HG03135 (cell line): ENCODE results near the gene TERB1.
"Not testable (repeated sequence)": the region's sequence is repeated elsewhere in the genome, so short reads cannot be mapped to it uniquely, and the experiment has no call there.

Source experiments
- ATAC-seq: cut with Tn5 transposase; IDR thresholded peaks from one replicate; pipeline ENCODE4 v1.9.1; 2021; ENCODE audit warnings: mild to moderate bottlenecking, moderate library complexity; ENCODE audit not compliant: unreplicated experiment

Gene TERB1

GRCh38 chr16:66824006-66824405 is 22.6 kb upstream of the TERB1 start:
- no peak for ATAC-seq

DNA sequence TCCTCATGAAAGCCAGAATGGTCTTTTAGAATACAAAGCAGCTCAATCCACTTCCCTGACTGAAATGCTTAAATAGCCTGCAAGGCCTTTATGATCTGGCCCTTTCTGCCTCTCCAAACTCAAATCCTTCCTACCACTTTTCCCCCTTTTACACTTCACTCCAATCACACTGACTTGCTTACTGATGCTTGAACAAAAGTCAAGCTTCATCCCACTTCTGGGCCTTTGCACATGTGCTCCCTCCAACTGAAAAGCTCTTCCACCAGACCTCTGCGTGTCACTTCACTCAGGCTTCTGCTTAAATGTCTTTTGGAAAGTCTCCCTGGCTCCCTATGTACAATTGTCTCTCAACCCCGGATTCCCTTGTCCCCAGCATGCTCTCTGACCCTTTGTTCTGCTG is 13.3 kb upstream of the TERB1 start:
- no peak for ATAC-seq

GRCh38 chr16:66811043-66811442 is 9.7 kb upstream of the TERB1 start:
- no peak for ATAC-seq

DNA sequence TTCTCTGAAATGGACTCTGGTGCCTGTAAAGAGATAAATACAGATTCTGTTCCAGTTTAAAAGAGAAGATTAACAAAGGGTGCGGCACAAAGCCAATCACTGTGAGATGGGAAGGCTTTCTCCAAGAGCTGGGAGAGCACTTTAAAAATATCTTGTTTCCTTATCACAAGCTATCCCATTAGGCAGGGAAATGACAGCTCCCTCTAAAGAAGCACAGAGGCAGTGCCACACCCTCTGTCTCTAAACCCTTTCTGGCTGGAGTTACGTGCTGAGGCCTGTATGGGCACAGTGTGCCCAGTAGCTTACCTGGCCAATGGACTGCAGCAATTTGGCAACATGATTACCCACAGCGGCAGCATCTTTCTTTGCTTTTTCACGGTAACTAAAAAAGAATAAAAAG is 9.0 kb upstream of the TERB1 start:
- no peak for ATAC-seq

DNA sequence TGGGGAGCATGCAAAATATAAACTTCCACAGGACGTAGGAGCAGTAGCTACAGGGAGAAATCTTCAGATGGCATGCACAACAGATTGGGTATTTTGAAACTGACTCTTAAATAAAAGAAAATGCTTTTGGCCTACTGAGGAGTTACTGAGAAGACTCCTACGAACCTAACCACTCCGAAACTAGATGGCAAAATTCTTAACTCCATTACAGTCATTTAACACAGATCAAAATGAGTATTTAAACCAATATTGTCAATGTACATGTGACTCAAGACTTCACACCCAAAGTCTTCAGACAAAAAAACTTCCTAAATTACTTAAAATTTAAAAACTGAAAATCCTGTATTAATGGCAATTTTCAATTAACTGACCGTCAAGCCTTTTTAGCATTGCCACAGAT is 8.4 kb upstream of the TERB1 start:
- ATAC-seq, result no peak

DNA sequence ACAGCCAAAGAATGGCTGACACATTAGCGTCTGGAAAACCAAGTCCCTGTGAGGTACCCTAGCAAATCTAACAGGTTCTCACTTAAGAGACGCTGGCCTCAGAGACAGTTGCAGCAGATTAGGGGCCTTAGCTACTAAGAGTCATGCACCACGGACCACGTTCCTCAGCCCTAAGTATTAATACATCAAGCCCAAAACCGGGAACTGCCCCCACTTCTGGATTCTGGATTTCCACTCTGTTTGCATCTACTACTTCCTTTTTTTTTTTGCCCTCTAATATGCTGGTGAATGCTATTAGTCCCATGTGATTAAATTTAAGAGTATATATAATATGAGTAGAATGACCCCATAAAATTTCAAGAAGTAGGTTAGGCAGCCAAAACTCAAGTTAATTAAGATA is 775 bp upstream of the TERB1 start:
- no peak for ATAC-seq

DNA sequence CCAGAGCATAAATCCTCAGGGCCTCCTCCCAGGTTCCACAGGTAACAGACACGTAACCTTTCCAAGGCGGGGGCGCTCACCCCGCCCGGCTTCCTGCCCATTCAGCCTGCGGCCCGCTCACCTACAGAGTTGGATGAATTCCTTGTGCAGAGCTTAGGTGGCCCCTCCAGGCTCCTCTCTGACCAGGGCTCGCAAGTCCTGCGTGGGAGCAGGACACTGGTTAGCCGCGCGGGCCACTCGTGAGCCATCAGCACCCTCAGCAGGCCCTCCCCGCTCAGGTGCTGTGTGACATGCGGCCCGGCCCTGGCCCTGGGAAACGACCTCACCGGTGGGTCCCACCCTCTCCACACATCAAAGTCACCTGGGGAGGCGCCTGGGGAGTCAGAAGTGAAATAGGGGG is 528 bp downstream of the TERB1 start:
- no peak for ATAC-seq

GRCh38 chr16:66798161-66798560 is 3.2 kb downstream of the TERB1 start:
- no peak for ATAC-seq

GRCh38 chr16:66793984-66794383 is 7.4 kb downstream of the TERB1 start:
- ATAC-seq, result not testable (repeated sequence)

GRCh38 chr16:66790130-66790733 is 11.2 kb downstream of the TERB1 start:
- no peak for ATAC-seq

DNA sequence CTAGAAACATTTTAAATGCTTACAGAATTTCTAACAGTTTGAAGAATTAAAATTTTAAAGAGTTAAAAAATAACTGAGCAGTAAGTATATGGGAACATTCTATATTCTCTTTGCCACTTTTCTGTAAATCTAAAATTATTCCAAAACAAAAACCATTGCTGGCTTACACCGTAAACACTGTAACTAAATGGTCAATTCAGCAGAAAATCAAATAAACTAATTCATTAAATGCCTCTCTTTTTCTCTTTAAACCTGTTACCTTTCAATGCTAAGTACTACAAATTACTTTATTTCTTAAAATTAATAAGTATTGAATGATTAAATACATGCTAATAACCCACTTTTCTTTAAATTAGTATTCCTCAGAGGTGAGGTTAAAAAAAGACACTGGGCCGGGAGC is 14.0 kb downstream of the TERB1 start:
- ATAC-seq, result no peak

DNA sequence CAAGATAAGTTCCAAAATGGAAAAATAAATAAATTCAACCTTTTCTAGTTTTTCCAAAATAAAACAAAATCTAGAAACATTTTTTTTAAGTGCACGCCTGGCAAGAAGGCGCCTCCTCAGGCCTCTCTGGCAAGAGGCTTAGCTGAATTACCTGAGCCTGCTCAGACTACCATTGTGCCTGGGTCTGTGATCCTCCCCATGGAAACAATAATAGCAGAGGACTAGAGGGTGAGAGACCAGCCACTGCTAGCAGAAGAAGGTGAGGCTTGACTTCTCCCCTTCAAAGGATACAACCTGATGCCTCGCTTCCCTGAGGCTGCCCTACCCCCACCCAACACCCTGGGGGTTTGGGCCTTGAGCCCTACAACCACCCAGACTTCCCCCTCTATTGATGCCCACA is 14.8 kb downstream of the TERB1 start:
- ATAC-seq, result no peak

- no peak for ATAC-seq
Measured at GRCh38 chr16:66776457-66776856, 24.9 kb downstream of the TERB1 start.

GRCh38 chr16:66774981-66775380 is 26.4 kb downstream of the TERB1 start:
- ATAC-seq, result no peak

- no peak for ATAC-seq
Measured at GRCh38 chr16:66758086-66758485, 43.3 kb downstream of the TERB1 start.

DNA sequence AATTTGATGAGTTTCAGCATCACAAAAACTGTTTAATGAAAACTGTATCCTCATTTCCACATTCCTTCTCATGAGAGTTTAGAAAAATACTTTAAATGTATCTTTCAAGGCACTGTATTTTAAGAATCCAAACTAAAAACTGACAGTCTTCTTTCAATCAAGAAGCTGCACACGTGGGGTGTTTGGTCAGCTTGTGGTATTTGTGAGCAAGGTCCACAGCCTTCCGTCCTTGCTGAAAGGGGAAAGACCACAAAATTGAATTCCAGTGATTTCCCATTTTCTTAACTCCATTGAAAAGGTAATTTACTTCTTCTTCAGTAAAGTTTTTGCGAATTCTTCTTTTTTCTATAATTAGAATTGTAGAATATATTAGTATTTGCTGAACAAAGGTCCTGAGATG is 46.6 kb downstream of the TERB1 start:
- no peak for ATAC-seq

- no peak for ATAC-seq
Measured at GRCh38 chr16:66754211-66754610, 47.2 kb downstream of the TERB1 start.

GRCh38 chr16:66752958-66753357 is 48.4 kb downstream of the TERB1 start:
- ATAC-seq, result no peak

GRCh38 chr16:66752379-66752778 is 49.0 kb downstream of the TERB1 start:
- ATAC-seq, result no peak

GRCh38 chr16:66751992-66752322 is 49.4 kb downstream of the TERB1 start:
- ATAC-seq, result no peak

DNA sequence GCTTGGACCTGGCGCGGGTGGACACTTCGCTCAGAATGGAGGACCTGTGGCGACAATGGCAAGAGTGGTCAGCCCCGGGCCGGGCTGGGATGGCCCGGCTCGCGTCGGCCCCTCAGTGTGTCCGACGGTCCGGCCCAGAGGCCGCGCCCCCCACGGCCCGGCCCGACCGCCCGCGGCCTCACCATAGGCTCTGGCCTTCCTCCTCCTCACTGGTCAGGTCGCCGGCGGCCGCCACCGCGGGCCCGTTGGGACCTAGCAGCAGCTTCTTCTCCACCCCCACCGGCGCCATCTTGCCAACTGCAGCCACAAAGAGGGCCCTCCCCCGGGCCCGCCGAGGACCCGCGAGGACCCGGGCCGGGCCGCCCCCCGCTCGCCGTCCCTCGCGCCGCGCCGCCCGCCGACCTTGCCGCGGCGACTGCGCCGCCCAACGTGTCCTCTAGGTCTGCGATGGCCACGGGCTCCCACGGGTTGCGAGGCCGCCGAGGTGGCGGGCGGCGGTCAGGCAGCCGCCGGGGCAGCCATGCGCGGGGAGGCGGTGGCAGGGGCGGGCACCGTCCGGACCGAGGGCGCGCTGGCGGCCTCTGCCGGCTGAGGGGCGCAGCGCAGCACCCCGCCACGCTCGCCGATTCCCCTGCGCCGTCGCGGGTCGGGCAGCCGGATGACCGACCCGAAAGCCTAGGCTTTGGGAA is 49.9 kb downstream of the TERB1 start, which contains the start of gene DYNC1LI2:
Gene DYNC1LI2 (minus strand): TSS at position 307 of the 689 bp plus-strand sequence. CDS start 18 bp downstream, at position 289.
- ATAC-seq, result peak; percentile 83

DNA sequence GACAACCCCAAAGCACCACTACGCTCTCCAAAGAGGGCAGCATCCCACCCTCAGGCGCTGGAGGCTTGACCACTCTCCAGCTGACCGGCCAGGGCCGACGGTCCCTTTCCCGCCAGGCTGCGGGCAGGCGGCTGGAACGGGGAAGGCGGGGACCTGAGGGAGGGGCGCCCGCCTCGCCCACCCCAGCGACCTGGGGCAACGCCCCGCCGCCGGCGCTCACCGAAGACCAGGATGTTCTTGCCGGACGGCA is 50.4 kb downstream of the TERB1 start:
- ATAC-seq, result peak; percentile 11
